HG03060 (cell line): Measurements from ENCODE around the gene SLC9A7.

Experiments
- ATAC-seq: cut with Tn5 transposase; IDR thresholded peaks from one replicate; pipeline ENCODE4 v1.9.1; 2021; ENCODE audit warnings: low read depth, moderate number of reproducible peaks; ENCODE audit not compliant: unreplicated experiment

The SLC9A7 gene

GRCh38 chrX:46662188-46662958, 96.5 kb downstream of the SLC9A7 start:
- ATAC-seq: no peak

DNA sequence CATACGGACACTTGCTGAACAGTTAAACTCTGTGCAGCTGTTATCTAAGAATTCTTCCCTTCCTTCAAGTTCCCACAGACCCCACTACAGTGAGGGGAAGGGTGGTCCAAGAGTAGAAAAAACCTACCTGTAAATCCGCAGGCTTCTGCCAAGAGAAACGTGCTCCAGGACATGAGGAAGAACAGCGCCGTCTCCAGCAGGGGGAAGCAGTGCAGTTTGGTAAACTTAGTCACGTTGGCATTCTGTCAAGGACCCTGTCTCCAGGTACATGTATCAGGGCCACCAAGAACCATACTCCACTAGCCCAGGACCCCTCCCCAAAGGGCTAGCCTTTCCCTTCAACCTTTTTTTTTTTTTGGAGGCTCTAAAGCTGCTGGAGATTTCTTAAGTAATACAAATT, 105.4 kb downstream of the SLC9A7 start:
- no peak for ATAC-seq

DNA sequence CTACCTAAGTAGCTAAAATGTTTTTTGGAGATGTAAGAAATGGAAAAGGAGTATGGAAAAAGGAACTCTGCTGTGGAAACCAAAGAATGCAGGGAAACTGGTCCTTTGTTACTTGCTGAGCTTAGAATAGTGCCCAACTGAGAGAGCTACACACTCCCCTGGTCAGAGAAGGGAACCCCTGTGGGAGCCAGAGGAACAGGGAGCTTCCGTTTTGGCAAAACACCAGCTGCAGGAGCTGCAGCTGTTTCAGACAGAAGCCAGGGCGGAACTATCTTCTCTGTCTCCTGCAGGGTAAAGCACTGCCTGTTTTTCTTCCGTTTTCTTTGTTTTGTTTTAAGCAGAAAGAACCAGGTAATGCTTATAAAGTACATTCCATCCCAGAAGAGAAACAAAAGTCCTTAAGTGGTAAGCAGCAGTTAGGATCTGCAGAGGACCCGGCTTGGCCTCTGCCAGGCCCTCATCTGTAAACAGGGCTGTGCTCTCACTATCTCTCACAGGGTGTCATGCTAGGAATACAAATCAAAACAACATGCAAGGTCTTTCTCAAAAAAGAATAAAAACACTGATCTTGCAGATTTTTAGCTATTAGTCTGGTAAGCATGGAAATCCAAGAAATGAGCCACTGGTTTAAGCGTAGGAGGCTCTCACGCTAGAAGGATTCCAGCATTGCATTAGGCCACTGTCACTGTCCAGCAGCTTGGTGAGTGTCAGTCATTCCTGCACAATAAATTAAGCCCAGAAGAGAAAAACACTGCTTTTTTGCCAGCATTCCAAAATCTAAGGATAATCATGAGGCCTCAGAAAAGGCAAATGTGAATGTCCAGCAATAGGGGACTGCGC, 109.3 kb downstream of the SLC9A7 start:
- no peak for ATAC-seq

- ATAC-seq: no peak
Observed at GRCh38 chrX:46648660-46649059, 110.3 kb downstream of the SLC9A7 start.

GRCh38 chrX:46647251-46647650, 111.7 kb downstream of the SLC9A7 start:
- ATAC-seq: no peak

- ATAC-seq: no peak
Observed at GRCh38 chrX:46645614-46646013, 113.3 kb downstream of the SLC9A7 start.

- ATAC-seq: no peak
Observed at GRCh38 chrX:46643636-46644035, 115.3 kb downstream of the SLC9A7 start.

GRCh38 chrX:46642145-46642544, 116.8 kb downstream of the SLC9A7 start:
- no peak for ATAC-seq

GRCh38 chrX:46637938-46638337, 121.0 kb downstream of the SLC9A7 start:
- ATAC-seq: peak; percentile 66

- no peak for ATAC-seq
Observed at GRCh38 chrX:46636223-46636622, 122.7 kb downstream of the SLC9A7 start.

- no peak for ATAC-seq
Observed at GRCh38 chrX:46635186-46635585, 123.7 kb downstream of the SLC9A7 start.

DNA sequence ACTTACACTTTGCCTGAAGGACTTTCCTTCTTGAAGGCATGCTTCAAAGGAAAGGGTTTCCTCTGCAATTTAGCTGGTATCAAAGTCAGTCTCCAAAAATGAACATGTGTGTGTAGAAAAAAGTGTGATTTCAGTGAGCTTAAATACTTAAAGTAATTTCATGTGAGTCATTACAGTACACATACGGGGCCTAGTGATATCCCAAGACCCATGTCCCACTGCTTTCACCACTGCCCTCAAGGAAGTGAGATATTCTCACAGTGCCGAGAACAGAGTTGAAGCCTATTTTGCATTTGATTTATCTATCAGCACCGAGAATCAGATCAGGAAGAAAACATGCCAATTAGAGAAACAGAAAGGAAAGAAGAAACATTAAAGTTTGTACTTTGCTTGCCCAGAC, 124.3 kb downstream of the SLC9A7 start:
- no peak for ATAC-seq

GRCh38 chrX:46630141-46630540, 128.8 kb downstream of the SLC9A7 start:
- ATAC-seq: no peak

- ATAC-seq: peak; percentile 77
Observed at GRCh38 chrX:46628460-46629371, 130.2 kb downstream of the SLC9A7 start.

GRCh38 chrX:46627711-46628419, 131.1 kb downstream of the SLC9A7 start:
- no peak for ATAC-seq

GRCh38 chrX:46627062-46627461, 131.9 kb downstream of the SLC9A7 start:
- ATAC-seq: no peak

DNA sequence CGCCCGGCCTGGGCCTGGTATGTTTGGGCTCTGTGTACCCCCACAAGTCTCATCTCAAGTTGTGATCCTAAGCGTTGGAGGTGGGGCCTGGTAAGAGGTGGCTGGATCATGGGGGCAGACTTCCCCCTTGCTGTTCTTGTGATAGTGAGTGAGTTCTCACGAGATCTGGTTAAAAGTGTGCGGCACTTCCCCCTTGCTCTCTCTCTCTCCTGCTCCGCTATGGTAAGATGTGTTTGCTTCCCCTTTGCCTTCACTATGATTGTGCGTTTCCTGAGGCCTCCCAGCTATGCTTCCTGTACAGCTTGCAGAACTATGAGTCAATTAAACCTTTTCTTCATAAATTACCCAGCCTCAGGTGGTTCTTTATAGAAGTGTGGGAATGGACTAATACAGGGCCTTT, 132.4 kb downstream of the SLC9A7 start:
- ATAC-seq: no peak

DNA sequence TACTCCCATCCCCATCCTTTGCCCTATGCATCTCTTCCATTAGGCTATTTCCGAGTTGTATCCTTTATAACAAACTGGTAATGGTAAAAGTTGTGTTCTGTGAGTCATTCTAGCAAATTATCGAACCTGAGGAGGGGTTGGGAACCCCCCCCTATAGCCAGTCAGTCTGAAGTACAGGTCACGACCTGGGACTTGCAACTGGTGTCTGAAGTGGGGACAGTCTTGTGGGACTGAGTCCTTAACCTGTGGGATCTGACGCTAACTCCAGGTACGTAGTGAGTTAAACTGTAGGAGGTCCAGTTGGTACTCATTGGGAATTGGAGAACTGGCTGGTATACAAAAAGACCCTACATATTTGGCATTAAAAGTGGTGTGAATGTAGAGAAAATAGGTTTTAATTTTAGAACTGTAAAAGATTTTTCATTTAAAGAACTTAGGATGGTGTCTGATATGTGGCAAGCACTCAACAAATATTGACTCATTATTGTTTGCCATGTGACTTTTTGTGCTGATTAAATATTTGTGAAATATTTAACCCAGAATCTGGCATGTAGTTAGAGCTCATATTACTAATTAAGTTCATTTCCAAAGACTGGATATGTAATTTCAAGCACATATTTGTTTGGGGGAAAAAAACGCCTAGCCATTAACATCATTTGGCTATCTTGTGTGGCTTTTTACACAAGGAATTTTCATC, 134.7 kb downstream of the SLC9A7 start:
- ATAC-seq: no peak

GRCh38 chrX:46621572-46621971, 137.3 kb downstream of the SLC9A7 start:
- no peak for ATAC-seq

GRCh38 chrX:46620505-46620904, 138.4 kb downstream of the SLC9A7 start:
- no peak for ATAC-seq
